HepG2 (cell line): ENCODE measurements around the gene TMEM174. TPM values are rescaled to one million over a fixed set of nuclear protein-coding genes. Genes with fewer than 3 reads are reported as not detected.

Experiments
- FOXO4 ChIP-seq: sonication (generic); formaldehyde crosslinking; conservative IDR thresholded peaks from 2 replicates; pipeline ENCODE4 v1.8.1; 2023; ENCODE audit warnings: missing genetic modification reagents
- JUND ChIP-seq: sonication (generic); formaldehyde crosslinking; IDR thresholded peaks from 2 replicates; pipeline ENCODE4 v1.8.0; 2022; ENCODE audit warnings: mild to moderate bottlenecking, missing genetic modification reagents
- KDM2A ChIP-seq: sonication (generic); formaldehyde crosslinking; IDR thresholded peaks from 2 replicates; pipeline ENCODE4 v1.4.0; 2020; ENCODE audit warnings: low read depth, missing genetic modification reagents, borderline replicate concordance
- NFAT5 ChIP-seq: sonication (generic); formaldehyde crosslinking; IDR thresholded peaks from 2 replicates; pipeline ENCODE4 v1.4.0; 2020; ENCODE audit warnings: missing genetic modification reagents
- POLR2G ChIP-seq: fragments of 200-400 bp; formaldehyde crosslinking; IDR thresholded peaks from 2 replicates; pipeline ENCODE4 v1.6.1; 2018; ENCODE audit warnings: mild to moderate bottlenecking, low read depth, low read length, moderate library complexity
- PRPF4 ChIP-seq: fragments of 200-400 bp; formaldehyde crosslinking; IDR thresholded peaks from 2 replicates; pipeline ENCODE4 v1.6.1; 2016; ENCODE audit warnings: low read length, low read depth; ENCODE audit not compliant: poor library complexity, severe bottlenecking
- RFXAP ChIP-seq: sonication (generic); formaldehyde crosslinking; IDR thresholded peaks from 2 replicates; pipeline ENCODE4 v1.4.0; 2020; ENCODE audit warnings: missing genetic modification reagents, borderline replicate concordance
- TGIF2 ChIP-seq: IDR thresholded peaks from 2 replicates; pipeline ENCODE4 v1.6.1; 2016; ENCODE audit warnings: control low read depth, missing compliant biosample characterization
- YEATS2 ChIP-seq: sonication (generic); formaldehyde crosslinking; IDR thresholded peaks from 2 replicates; pipeline ENCODE4 v1.4.0; 2020; ENCODE audit warnings: missing genetic modification reagents, borderline replicate concordance
- ZKSCAN1 ChIP-seq: fragments of 150-350 bp; IDR thresholded peaks from 2 replicates; pipeline ENCODE4 v1.6.1; 2014; ENCODE audit warnings: low read length
- ZNF260 ChIP-seq: sonication (generic); formaldehyde crosslinking; IDR thresholded peaks from 2 replicates; pipeline ENCODE4 v1.4.0; 2020; ENCODE audit warnings: missing genetic modification reagents, low read depth, mild to moderate bottlenecking, borderline replicate concordance
- ZNF460 ChIP-seq: sonication (generic); formaldehyde crosslinking; IDR thresholded peaks from 2 replicates; pipeline ENCODE4 v1.5.1; 2020; ENCODE audit warnings: missing genetic modification reagents, mild to moderate bottlenecking, borderline replicate concordance
- ZNF75D ChIP-seq: sonication (generic); formaldehyde crosslinking; IDR thresholded peaks from 2 replicates; pipeline ENCODE4 v1.8.1; 2023; ENCODE audit warnings: missing genetic modification reagents, mild to moderate bottlenecking, borderline replicate concordance
- ZSCAN21 ChIP-seq: sonication (generic); formaldehyde crosslinking; IDR thresholded peaks from 2 replicates; pipeline ENCODE4 v1.8.0; 2022; ENCODE audit warnings: mild to moderate bottlenecking, missing genetic modification reagents, moderate library complexity, borderline replicate concordance
- ZSCAN30 ChIP-seq: sonication (generic); formaldehyde crosslinking; IDR thresholded peaks from 2 replicates; pipeline ENCODE4 v1.5.0; 2020; ENCODE audit warnings: mild to moderate bottlenecking, missing genetic modification reagents
- polyA plus RNA-seq, 8 experiments: library from polyadenylated mRNA; depleted of rRNA in 3 of 8; stranded (reverse) in 7 of 8; unstranded in 1 of 8; fragments of >200 nt; fragmentation: Illumina TruSeq in 4 of 8; extraction: Trizol in 4 of 8; gene quantifications; 2 replicates each; pipeline versions ENCODE4 v1.2.1 to v1.2.3, GENCODE V29; 2011 to 2016; ENCODE audit warnings: low read depth in 4 of 8, missing spikeins in 1 of 8, mixed read lengths in 1 of 8; ENCODE audit not compliant: insufficient read depth in 1 of 8
- total RNA-seq, 5 experiments: library from RNA; depleted of rRNA; stranded (reverse); fragments of >200 nt; fragmentation: Illumina TruSeq; extraction: Trizol; gene quantifications; 2 replicates each; pipeline ENCODE4 v1.2.3, GENCODE V29; 2016; ENCODE audit warnings: low read depth in 1 of 5

TMEM174 gene
- total and polyA plus RNA-seq, 2 of the 13 experiments (the other 11 are each of a cell fraction or from before 2014, with no cell fraction given), result not detected

DNA sequence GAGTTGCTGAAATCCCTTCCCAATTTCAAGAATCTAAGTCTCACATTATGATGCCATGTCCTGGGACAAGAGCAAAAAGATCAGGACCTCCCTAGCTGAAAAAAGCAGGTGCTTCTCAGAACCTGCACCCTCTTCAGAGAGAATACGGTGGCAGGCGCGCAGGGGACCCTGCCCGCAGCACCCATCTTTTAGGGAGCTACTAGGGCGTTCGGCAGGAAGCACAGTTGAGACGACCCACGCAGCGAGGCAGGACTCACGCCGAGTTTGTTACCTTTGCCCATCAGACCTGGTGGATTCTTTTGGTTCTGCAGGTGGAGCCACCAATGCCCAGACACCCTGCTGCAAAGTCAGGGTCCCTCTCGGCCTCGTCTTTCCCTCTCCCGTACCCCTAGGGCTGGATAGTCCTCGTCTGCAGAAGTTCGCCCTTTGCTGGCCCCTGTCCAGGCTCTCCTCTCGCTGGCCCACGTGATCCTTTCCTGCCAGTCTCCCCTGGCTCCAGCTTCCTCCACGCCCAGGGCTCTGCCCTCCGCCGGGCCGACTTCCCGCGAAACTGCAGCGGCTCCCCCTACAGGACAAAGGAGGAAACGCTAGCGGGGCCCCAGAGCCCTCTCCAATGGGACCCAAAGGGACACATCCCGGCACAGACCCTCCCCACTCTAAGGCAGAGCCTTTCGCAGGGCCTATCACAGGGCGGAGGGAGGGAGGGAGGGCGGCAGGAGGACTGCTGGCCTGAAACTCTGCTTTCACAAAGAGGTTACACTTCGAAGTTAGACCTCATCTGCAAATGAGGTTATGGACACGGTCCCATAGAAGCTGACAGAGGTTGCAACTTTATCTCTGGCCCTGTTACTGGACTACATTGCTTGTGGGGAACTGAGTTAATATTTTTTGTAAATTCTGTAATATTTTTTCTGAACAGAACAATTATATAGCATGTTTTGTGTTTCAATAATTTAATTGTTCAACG is 28.8 kb downstream of the TMEM174 start (continued):
- TF ChIP-seq NFAT5 (CRISPR knock-in tag) (no peak), ZNF260 (CRISPR knock-in tag) (no peak), ZKSCAN1 (no peak), FOXO4 (CRISPR knock-in tag) (no peak), ZSCAN30 (CRISPR knock-in tag) (no peak), RFXAP (peak; percentile 56; the same call in 1 of the 2 replicates), YEATS2 (no peak), POLR2G (no peak), ZNF460 (no peak), KDM2A (CRISPR knock-in tag) (peak; percentile 74; the same call in 1 of the 2 replicates), PRPF4 (no peak), JUND (no peak), TGIF2 (no peak), ZNF75D (CRISPR knock-in tag) (no peak), ZSCAN21 (CRISPR knock-in tag) (no peak)
